CD4-positive, alpha-beta T cell treated with Interleukin-2 at 100 ng/mL for 4 hours (primary cell): ENCODE results near the gene LCN15.
A peak's percentile ranks its signal among the peaks of the same experiment; 100 is the strongest.
"Not testable (repeated sequence)": the region's sequence is repeated elsewhere in the genome, so short reads cannot be mapped to it uniquely, and the experiment has no call there.

ENCODE experiments used
- DNase-seq: peaks from one replicate; pipeline ENCODE4 v3.0.0-alpha.2; 2020; ENCODE audit warnings: low spot score

Gene LCN15

GRCh38 chr9:136764301-136764891 is at the start of gene LCN15:
Gene LCN15, minus strand, starts transcription at chr9:136764518. Its CDS starts 30 bp downstream, at chr9:136764488.
- no peak for DNase-seq

DNA sequence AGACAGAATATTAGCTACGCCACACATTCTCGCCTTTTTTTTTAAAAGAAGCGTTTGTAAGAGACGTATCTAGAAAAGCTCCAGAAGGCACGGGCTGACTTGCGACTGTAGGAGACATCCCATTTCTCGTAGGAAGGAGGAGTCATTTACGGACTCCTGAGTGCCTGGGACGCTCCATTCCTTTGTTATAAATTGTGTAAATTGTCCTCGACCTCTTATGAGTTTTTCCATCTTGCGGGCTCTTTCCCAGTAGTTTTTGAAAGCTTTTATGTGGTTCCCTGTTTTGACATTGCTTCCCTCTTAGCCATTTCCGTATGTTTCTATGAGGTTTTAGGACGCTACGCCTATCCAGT is 44.5 kb upstream of the LCN15 start:
- no peak for DNase-seq

- DNase-seq: peak; percentile 40
Observed at GRCh38 chr9:136808075-136808805, 43.9 kb upstream of the LCN15 start.

GRCh38 chr9:136807281-136808074 is 43.2 kb upstream of the LCN15 start, which contains the start of gene RABL6:
Gene RABL6, plus strand, starts transcription at chr9:136807948. Its CDS starts 249 bp downstream, at chr9:136808197.
- peak; percentile 81 for DNase-seq

- DNase-seq: no peak
Observed at GRCh38 chr9:136806631-136807201, 42.4 kb upstream of the LCN15 start.

DNA sequence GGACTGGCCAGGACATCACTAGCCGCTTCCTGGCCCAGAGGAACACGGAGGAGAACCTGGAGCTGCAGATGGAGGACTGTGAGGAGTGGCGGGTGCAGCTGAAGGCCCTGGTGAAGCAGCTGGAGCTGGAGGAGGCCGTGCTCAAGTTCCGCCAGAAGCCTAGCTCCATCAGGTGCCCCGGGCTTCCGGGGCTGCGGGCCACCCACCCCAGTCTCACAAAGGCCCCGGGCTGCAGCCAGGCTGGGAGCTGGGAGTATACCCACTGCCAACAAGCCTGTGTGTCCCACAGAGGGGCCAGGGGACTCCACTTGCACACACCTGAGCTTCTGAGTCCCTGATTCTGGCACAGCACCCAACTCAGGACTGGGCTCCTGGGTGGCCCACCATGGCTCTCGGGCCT is 41.7 kb upstream of the LCN15 start:
- no peak for DNase-seq

GRCh38 chr9:136805207-136805740 is 41.0 kb upstream of the LCN15 start:
- DNase-seq: no peak

DNA sequence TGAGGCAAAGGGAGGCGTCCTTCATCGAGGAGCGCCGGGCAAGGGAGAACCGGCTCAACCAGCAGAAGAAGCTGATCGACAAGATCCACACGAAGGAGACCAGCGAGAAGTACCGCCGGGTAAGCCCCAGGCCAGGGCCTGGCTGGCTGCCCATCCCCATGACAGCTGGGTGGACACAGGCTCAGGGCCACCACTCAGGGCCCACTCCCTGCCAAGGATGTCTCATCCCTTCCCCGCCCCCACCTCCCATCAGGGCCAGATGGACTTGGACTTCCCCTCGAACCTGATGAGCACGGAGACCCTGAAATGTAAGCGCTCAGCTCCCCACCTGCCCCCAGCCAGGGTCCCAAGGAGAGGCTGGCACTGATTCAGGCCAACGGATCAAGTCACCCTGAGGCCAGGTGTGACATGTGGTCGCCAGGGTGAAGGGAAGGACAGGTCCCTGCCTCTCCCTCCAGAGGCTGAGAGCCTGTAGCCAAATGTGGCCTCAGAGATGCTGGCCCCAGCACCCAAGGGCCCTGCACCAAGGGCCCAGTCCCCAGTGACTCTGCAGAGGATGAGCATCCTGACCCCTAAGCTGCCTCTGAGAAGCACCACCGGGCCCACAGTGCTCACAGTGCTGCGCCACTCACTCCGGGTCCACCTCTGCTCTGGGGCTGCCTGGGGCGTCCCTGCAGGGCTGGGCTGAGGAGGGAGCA is 40.3 kb upstream of the LCN15 start:
- DNase-seq: no peak

DNA sequence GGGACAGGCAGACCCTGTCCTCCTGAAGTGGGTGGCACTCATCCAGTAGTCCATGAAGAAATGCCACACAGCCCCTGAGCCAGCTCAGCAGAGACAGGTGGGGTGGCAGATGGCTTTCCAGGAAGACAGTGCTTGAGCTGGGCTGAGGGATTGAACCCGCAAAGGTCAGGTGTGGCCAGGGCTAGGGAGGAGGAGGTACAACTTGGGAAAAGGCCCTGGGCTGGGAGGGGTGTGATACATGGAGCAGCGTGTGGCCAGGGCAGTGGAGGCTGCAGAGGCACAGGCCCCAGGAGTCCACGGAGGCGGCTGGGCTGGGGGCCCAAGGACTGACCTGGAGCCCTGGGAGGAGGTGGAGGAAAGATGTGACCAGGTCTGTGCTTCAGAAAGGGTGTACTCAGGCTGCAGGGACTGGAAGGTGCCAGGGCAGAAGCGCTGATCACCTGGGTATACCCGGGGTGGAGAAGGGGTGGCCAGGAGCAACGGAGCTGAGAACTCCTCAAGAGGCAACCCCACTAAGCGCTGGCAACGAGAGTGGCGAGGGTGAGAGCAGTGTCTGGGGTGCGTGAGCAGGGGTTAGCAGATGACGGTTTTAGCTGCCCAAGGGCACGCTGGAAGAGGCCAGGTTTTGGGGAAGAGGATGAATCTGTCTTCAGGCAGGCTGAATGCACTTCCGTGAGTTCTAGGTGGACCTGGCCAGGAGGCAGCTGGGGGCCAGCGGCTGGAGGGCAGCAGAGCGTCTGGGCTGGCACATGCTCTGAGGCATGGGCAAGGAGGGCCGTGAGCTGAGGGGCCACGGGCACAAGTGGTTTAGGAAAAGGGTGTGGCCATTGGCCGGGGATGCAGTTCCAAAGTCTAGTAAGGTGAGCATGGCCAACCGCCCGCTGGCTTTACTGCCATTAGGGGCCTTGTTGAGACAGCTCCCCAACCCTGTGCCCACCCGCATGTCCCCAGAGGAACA is 39.5 kb upstream of the LCN15 start:
- no peak for DNase-seq

GRCh38 chr9:136803009-136803550 is 38.8 kb upstream of the LCN15 start:
- not testable (repeated sequence) for DNase-seq

- no peak for DNase-seq
Observed at GRCh38 chr9:136802321-136802720, 38.0 kb upstream of the LCN15 start.

DNA sequence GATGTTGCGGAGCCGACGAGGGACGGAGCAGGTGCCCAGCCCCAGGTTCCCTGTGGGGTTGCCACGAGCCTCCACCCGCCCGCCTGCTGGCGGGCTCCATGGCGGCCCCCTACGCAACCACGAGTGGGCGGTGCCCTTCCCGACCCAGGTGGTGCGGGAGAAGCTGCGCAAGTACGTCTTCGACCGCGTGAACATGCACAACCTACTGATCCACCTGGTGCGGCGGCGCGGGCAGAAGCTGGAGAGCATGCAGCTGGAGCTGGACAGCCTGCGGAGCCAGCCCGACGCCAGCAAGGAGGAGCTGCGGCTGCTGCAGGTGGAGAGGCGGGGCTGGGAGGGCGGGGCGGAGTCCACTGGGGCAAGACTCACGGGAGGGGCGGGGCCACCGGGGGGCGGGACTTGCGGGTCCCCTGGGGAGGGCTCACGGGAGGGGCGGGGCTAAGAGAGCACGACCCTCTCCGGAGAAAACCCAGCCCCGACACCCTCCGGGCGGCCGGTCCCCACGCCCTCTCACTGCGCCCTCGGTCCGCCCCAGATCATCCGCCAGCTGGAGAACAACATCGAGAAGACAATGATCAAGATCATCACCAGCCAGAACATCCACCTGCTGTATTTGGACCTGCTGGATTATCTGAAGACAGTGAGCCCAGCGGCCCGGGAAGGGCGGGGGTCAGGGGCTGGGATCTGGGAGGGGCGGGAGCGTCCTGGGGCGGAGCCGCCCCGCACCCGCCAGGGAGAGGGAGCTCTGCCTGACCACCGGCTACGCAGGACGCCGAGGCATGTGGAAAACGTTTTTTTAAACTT is 35.7 kb upstream of the LCN15 start:
- DNase-seq: peak; percentile 86

DNA sequence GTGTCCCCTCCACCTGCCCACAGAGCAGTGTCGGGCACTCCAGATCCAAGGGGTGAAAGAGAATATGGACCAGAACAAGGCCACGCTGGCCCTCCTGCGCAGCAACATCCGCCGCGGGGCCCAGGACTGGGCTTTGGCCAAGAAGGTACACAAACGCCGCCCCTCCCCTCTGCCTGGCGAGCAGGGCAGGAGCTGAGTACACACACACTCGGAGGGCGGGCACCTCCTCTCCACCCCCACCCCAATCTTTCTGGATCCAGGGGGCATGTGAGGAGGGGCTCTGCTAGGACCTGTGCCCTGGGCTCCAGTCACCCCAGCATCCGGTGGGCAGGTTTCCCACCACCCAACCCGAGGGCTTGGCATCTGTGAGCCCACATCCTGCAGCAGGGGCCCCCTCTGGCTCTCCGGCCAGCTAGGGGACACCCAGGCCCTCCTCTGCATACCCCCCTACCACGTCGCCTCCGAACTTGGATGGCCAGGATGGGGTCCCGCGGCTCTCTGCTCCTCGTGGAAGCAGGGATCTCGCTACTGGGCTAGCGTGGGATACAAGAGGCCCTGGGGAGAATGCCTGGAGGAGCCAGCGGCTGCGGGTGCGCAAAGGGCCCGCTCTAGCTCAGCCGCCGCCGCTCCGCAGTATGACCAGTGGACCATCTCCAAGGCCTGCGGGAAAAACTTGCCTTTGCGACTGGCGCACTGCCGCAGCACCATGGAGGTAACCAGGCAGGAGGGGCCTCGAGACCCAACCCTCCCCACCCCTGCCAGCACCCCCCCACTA is 34.9 kb upstream of the LCN15 start:
- DNase-seq: no peak

DNA sequence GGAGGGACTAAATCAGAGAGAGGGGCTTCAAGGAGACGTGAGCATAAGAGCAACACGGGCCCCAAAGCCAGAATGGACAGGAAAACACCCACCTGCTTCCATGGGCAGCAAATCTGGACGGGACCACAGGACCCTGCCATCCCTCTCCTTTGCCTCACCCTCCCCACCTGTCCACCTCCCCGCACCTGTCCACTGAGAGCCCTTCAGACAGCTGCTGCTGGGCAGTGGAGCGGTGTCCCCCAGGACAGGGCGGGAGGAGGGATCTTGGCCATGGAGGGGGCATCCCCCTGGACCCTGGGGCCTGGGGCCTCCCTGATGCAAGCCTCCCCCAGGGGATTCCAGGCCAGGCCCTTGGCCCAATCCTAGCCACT is 34.4 kb upstream of the LCN15 start:
- DNase-seq: no peak

- not testable (repeated sequence) for DNase-seq
Observed at GRCh38 chr9:136796775-136797347, 32.5 kb upstream of the LCN15 start.

DNA sequence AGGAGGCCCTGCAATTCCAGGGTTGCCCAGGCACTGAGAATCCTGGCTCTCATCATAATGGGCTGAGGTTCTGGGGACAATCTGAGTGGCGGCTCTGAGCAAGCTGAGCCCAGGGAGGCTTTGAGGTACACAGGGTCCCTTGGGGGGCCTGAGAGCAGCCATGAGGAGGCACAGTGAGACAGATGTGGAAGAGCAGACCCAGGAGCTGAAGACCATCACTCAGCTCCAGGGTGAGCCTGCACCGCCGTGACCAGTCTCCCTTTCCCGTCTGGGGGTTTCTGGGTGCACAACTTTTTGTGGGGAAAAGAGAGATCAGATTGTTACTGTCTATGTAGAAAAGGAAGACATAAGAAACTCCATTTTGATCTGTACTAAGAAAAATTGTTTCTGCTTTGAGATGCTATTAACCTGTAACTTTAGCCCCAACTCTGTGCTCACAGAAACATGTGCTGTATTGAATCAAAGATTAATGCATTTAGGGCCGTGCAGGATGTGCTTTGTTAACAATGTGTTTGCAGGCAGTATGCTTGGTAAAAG is 32.0 kb upstream of the LCN15 start, which contains the start of gene CCDC183:
TSS of gene CCDC183 (plus strand) at position 101 of the 537 bp plus-strand sequence. CDS start at position 161, 60 bp downstream.
- no peak for DNase-seq

GRCh38 chr9:136795000-136795348 is 30.7 kb upstream of the LCN15 start:
- DNase-seq: no peak
